SK-N-SH (cell line): ENCODE data around the gene CLDN6.

ENCODE experiments used
- CTCF ChIP-seq: fragments of 200-600 bp; sonication (generic); IDR thresholded peaks from 2 replicates; pipeline ENCODE4 v1.6.1; 2017; ENCODE audit warnings: antibody characterized with exemption, mild to moderate bottlenecking, moderate library complexity
- EP300 ChIP-seq, 2 experiments: IDR thresholded peaks; 2 replicates each; pipeline versions ENCODE4 v1.4.0 to v1.6.1; 2012; ENCODE audit warnings: borderline replicate concordance in 1 of 2, low read depth in 1 of 2, low read length in 1 of 2
- FOXJ3 ChIP-seq: sonication (generic); formaldehyde crosslinking; IDR thresholded peaks from 2 replicates; pipeline ENCODE4 v1.5.1; 2020; ENCODE audit warnings: mild to moderate bottlenecking, missing genetic modification reagents
- MXI1 ChIP-seq: IDR thresholded peaks from 2 replicates; pipeline ENCODE4 v1.6.1; 2012; ENCODE audit warnings: mild to moderate bottlenecking, low read depth, low read length, improper control_type of control experiment
- POLR2AphosphoS5 ChIP-seq: IDR thresholded peaks from 2 replicates; pipeline ENCODE4 v1.6.1; 2012; ENCODE audit warnings: low read depth, low read length
- RAD21 ChIP-seq: IDR thresholded peaks from 2 replicates; pipeline ENCODE4 v1.6.1; 2012; ENCODE audit warnings: mild to moderate bottlenecking, low read length
- REST ChIP-seq: IDR thresholded peaks from 2 replicates; pipeline ENCODE4 v1.6.1; 2012; ENCODE audit warnings: mild to moderate bottlenecking, low read depth, low read length, moderate library complexity
- SIN3A ChIP-seq: IDR thresholded peaks from 2 replicates; pipeline ENCODE4 v1.6.1; 2012; ENCODE audit warnings: low read depth, mild to moderate bottlenecking, low read length, moderate library complexity, borderline replicate concordance
- USF2 ChIP-seq: fragments of 150-350 bp; IDR thresholded peaks from 2 replicates; pipeline ENCODE4 v1.6.1; 2017; ENCODE audit warnings: antibody characterized with exemption, low read length, low read depth, borderline replicate concordance

- no peak for TF ChIP-seq MXI1
- TF ChIP-seq POLR2AphosphoS5 = no peak
- TF ChIP-seq EP300 (IDR thresholded peaks at IDR 0.05; ENCODE audit: borderline replicate concordance in 1 of 2, low read depth in 1 of 2, low read length in 1 of 2) = no peak
- no peak for TF ChIP-seq CTCF
- TF ChIP-seq REST = no peak
- TF ChIP-seq USF2 = no peak
- TF ChIP-seq RAD21 = no peak
- no peak for TF ChIP-seq FOXJ3 (CRISPR knock-in tag)
- no peak for TF ChIP-seq SIN3A
Measured at GRCh38 chr16:3012246-3012645, 5.7 kb downstream of the CLDN6 start.
